ENCODE results near the gene DAND5. TPM values are rescaled to one million over a fixed set of nuclear protein-coding genes. Genes with fewer than 3 reads are reported as not detected.
A peak's percentile ranks its signal among the peaks of the same experiment; 100 is the strongest.

Gene DAND5
- total and polyA plus RNA-seq, 2 donors (not counting 1 experiment from before 2014, with no cell fraction given): not detected

DNA sequence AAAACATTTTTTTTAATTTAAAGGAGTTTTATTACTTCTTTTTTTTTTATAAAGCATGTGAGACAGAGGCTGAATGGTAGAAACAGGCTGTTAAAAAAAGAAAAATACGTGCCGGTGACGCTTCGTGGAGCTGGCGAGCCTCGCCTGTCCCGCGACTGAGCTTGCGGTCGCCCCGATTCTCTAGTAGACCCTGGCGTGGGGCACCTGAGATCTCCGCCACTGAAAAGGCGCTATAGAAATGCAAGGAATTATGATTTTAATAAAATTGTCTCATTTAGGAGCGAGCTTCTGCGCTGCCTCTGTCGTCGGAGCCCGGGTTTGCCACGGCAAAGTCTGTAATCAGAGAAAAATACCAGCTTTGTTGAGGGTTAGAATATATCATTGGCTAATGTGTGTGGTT is 44.3 kb downstream of the DAND5 start:
- Mint-ChIP-seq H3K27me3 (peaks cover 65% of the 10 kb centered on the region), H3K9me3 (ENCODE audit: insufficient read depth) (no peaks in the 10 kb centered on the region), H3K4me1 (peaks cover 38% of the 10 kb centered on the region), H3K27ac (no peak overlapping the region), H3K4me3 (peak overlapping the region; percentile 92)
- peak overlapping the region; percentile 69 for H2AFZ ChIP-seq (ENCODE audit: insufficient read depth, low read depth, low read length, poor library complexity, severe bottlenecking)
- peak overlapping the region in 4 of 5 experiments; percentile 23 to 71 (median 55) for H3K4me3 ChIP-seq (ENCODE audit: control extremely low read depth in 1 of 5, extremely low read depth in 1 of 5, insufficient read depth in 1 of 5, low read depth in 2 of 5, low read length in 4 of 5)
- H3K79me2 ChIP-seq (ENCODE audit: control insufficient read depth, insufficient read depth, low read length): no peaks in the 10 kb centered on the region
- CTCF ChIA-PET: interaction anchor here (0.6 to 2.2 kb wide), 10 partner anchors 10 to 711 kb away, joined by 3 to 10 read pairs (median 6); no protein-coding TSS in a partner anchor
- no peak for TF ChIP-seq EZH2 (IDR thresholded peaks at IDR 0.05; ENCODE audit: borderline replicate concordance, insufficient read depth, low read depth, low read length, poor library complexity, severe bottlenecking)
- TF ChIP-seq, protein P1, sequence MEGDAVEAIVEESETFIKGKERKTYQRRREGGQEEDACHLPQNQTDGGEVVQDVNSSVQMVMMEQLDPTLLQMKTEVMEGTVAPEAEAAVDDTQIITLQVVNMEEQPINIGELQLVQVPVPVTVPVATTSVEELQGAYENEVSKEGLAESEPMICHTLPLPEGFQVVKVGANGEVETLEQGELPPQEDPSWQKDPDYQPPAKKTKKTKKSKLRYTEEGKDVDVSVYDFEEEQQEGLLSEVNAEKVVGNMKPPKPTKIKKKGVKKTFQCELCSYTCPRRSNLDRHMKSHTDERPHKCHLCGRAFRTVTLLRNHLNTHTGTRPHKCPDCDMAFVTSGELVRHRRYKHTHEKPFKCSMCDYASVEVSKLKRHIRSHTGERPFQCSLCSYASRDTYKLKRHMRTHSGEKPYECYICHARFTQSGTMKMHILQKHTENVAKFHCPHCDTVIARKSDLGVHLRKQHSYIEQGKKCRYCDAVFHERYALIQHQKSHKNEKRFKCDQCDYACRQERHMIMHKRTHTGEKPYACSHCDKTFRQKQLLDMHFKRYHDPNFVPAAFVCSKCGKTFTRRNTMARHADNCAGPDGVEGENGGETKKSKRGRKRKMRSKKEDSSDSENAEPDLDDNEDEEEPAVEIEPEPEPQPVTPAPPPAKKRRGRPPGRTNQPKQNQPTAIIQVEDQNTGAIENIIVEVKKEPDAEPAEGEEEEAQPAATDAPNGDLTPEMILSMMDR (IDR thresholded peaks at IDR 0.05): no peak
- H3K27ac ChIP-seq (ENCODE audit: low read length in 2 of 2): no peak overlapping the region
- H3K9me3 ChIP-seq (ENCODE audit: control extremely low read depth in 1 of 3, control insufficient read depth in 2 of 3, insufficient read depth in 1 of 3, low read length in 2 of 3): peaks cover 0 to 24% (median 0%) of the 10 kb centered on the region in 3 donors
- POLR2A ChIA-PET: interaction anchor here (0.6 to 1.3 kb wide), 6 partner anchors 11 to 90 kb away, joined by 3 to 9 read pairs (median 4); no protein-coding TSS in a partner anchor
- intact Hi-C loops (cut with micrococcal nuclease): no loop called here
- 3% methylated on average over 20 of the region's 20 CpGs for WGBS (ENCODE audit: insufficient coverage)
- DNase-seq (no peak), ATAC-seq (ENCODE audit: low read depth) (no peak)
- H3K27me3 ChIP-seq (replicated peaks in 1 of 4; ENCODE audit: control extremely low read depth in 1 of 4, control insufficient read depth in 3 of 4, insufficient read depth in 4 of 4, low read length in 3 of 4): peaks cover 0 to 67% (median 37%) of the 10 kb centered on the region in 4 experiments
- no peaks in the 10 kb centered on the region for H3K36me3 ChIP-seq (replicated peaks in 1 of 2; ENCODE audit: control extremely low read depth in 1 of 2, control insufficient read depth in 1 of 2, extremely low read depth in 1 of 2, insufficient read depth in 2 of 2, low read length in 1 of 2)
- no peaks in the 10 kb centered on the region for H4K20me1 ChIP-seq (ENCODE audit: control insufficient read depth, insufficient read depth, low read length, poor library complexity, severe bottlenecking)
- peak overlapping the region; percentile 60 for H3K9ac ChIP-seq (ENCODE audit: low read length)
- peak overlapping the region; percentile 76 for H3K4me2 ChIP-seq (replicated peaks; ENCODE audit: low read depth, low read length, poor library complexity, severe bottlenecking)
- H3K4me1 ChIP-seq (ENCODE audit: control insufficient read depth in 2 of 2, insufficient read depth in 2 of 2, low read length in 2 of 2): peaks cover 35 to 49% of the 10 kb centered on the region in 2 donors

All from B cell (primary cell).